K562 (cell line): ENCODE results near the gene ZNF460. TPM values are rescaled to one million over a fixed set of nuclear protein-coding genes. Genes with fewer than 3 reads are reported as not detected.

Experiments
- ATF4 ChIP-seq: fragments of 450-650 bp; formaldehyde crosslinking; IDR thresholded peaks from 2 replicates; pipeline ENCODE4 v1.4.0; 2022; ENCODE audit warnings: mild to moderate bottlenecking, moderate library complexity
- ATF6 ChIP-seq: sonication (generic); formaldehyde crosslinking; IDR thresholded peaks from 2 replicates; pipeline ENCODE4 v1.4.0; 2020; ENCODE audit warnings: mild to moderate bottlenecking, missing genetic modification reagents
- BRCA1 ChIP-seq, 2 experiments: fragments of 450-650 bp in 1 of 2; sonication (generic) in 1 of 2; formaldehyde crosslinking in 1 of 2; IDR thresholded peaks; 2 replicates each; pipeline versions ENCODE4 v1.5.0 to v1.6.1; 2017 to 2020; ENCODE audit warnings: mild to moderate bottlenecking in 1 of 2, missing genetic modification reagents in 1 of 2
- CBX1 ChIP-seq: sonication (generic); IDR thresholded peaks from 2 replicates; pipeline ENCODE4 v1.6.1; 2016; ENCODE audit warnings: antibody characterized with exemption, low read depth, mild to moderate bottlenecking
- CEBPZ ChIP-seq: fragments of 150-350 bp; IDR thresholded peaks from 2 replicates; pipeline ENCODE4 v1.6.1; 2014; ENCODE audit warnings: low read depth, mild to moderate bottlenecking, low read length, borderline replicate concordance
- EHMT2 ChIP-seq: fragments of 450-650 bp; IDR thresholded peaks from 2 replicates; pipeline ENCODE4 v1.6.1; 2018; ENCODE audit warnings: antibody characterized with exemption
- FOXJ2 ChIP-seq: fragments of 200-800 bp; sonication (Bioruptor generic); IDR thresholded peaks from 2 replicates; pipeline ENCODE4 v1.6.1; 2016; ENCODE audit warnings: missing genetic modification characterization, missing compliant biosample characterization
- HMG20A ChIP-seq: fragments of 450-650 bp; formaldehyde crosslinking; conservative IDR thresholded peaks from 2 replicates; pipeline ENCODE4 v1.4.0; 2020; ENCODE audit warnings: mild to moderate bottlenecking, mixed read lengths
- KDM5B ChIP-seq: fragments of 200-600 bp; sonication (generic); IDR thresholded peaks from 2 replicates; pipeline ENCODE4 v1.6.1; 2012; ENCODE audit warnings: low read depth, mild to moderate bottlenecking, moderate library complexity, low read length, control low read depth, inconsistent platforms; ENCODE audit not compliant: insufficient replicate concordance
- NR2C1 ChIP-seq, 2 experiments: fragments of 450-650 bp; IDR thresholded peaks; 2 replicates each; pipeline ENCODE4 v1.6.1; 2017; ENCODE audit warnings: mild to moderate bottlenecking in 2 of 2, antibody characterized with exemption in 1 of 2, inconsistent platforms in 1 of 2, missing compliant biosample characterization in 1 of 2, missing genetic modification characterization in 1 of 2
- PHF20 ChIP-seq: fragments of 450-650 bp; IDR thresholded peaks from 2 replicates; pipeline ENCODE4 v1.6.1; 2018; ENCODE audit not compliant: partially characterized antibody
- PML ChIP-seq: IDR thresholded peaks from 2 replicates; pipeline ENCODE4 v1.6.1; 2012; ENCODE audit warnings: low read length, inconsistent platforms
- POLR2AphosphoS2 ChIP-seq: IDR thresholded peaks from 2 replicates; pipeline ENCODE4 v1.6.1; 2012; ENCODE audit warnings: low read length, improper control_type of control experiment
- POLR2B ChIP-seq: fragments of 450-650 bp; IDR thresholded peaks from 2 replicates; pipeline ENCODE4 v1.6.1; 2018; ENCODE audit warnings: low read depth; ENCODE audit not compliant: partially characterized antibody
- RHOXF2B ChIP-seq: fragments of 250-450 bp; sonication (Bioruptor Pico); conservative IDR thresholded peaks from 2 replicates; pipeline ENCODE4 v1.5.1; 2021
- TCF15 ChIP-seq: fragments of 250-450 bp; sonication (Bioruptor Pico); IDR thresholded peaks from 2 replicates; pipeline ENCODE4 v1.8.0; 2022; ENCODE audit warnings: moderate library complexity, mild to moderate bottlenecking, inconsistent platforms
- ZBTB34 ChIP-seq: fragments of 250-450 bp; sonication (Bioruptor Pico); IDR thresholded peaks from 2 replicates; pipeline ENCODE4 v1.8.0; 2021; ENCODE audit warnings: mild to moderate bottlenecking, moderate library complexity
- ZNF766 ChIP-seq: fragments of 200-800 bp; sonication (Bioruptor generic); conservative IDR thresholded peaks from 2 replicates; pipeline ENCODE4 v1.6.1; 2016; ENCODE audit warnings: missing genetic modification characterization, missing compliant biosample characterization
- polyA plus RNA-seq, 8 experiments: library from polyadenylated mRNA; depleted of rRNA in 4 of 8; stranded (reverse) in 5 of 8; unstranded in 3 of 8; fragments of >200 nt; fragmentation: Nextera tagmentation in 2 of 8; fragmentation: Illumina TruSeq in 1 of 8; extraction: Ambion mirVana in 2 of 8; extraction: Trizol in 1 of 8; gene quantifications; 2 replicates each; pipeline versions ENCODE4 v1.2.1 to v1.2.3, GENCODE V29; 2011 to 2014; ENCODE audit warnings: inconsistent platforms in 1 of 8, missing spikeins in 1 of 8
- total RNA-seq, 7 experiments: library from RNA; depleted of rRNA in 6 of 7; stranded (reverse); fragments of >200 nt in 6 of 7; fragmentation: Illumina TruSeq in 2 of 7; extraction: Trizol in 2 of 7; gene quantifications; 2 replicates each; pipeline versions ENCODE4 v1.2.1 to v1.2.3, GENCODE V29; 2011 to 2021; ENCODE audit warnings: low replicate concordance in 1 of 7

The ZNF460 gene
- total and polyA plus RNA-seq, 9 of the 15 experiments (the other 6 are each of a cell fraction or from before 2014, with no cell fraction given): 0.45 to 36.2 (median 16.6) TPM

GRCh38 chr19:57279418-57280164, 694 bp upstream of the ZNF460 start (continued):
- no peak for TF ChIP-seq HMG20A (CRISPR knock-in tag)
- peak; percentile 60 for TF ChIP-seq PHF20
- no peak for TF ChIP-seq BRCA1 (IDR thresholded peaks at IDR 0.05)
- TF ChIP-seq BRCA1 (CRISPR knock-in tag; IDR thresholded peaks at IDR 0.05): no peak
- 0 out of 2 replicates have a peak, but pooled peaks have one; percentile 16 for TF ChIP-seq CEBPZ
- peak; percentile 8; the same call in 1 of the 2 replicates for TF ChIP-seq ZBTB34 (CRISPR knock-in tag)
- no peak for TF ChIP-seq TCF15 (CRISPR knock-in tag)
- 0 out of 2 replicates have a peak, but pooled peaks have one; percentile 34 for TF ChIP-seq RHOXF2B (CRISPR knock-in tag)
- TF ChIP-seq EHMT2: peak; percentile 67; the same call in 1 of the 2 replicates
- peak; percentile 86; the same call in 1 of the 2 replicates for TF ChIP-seq ATF6 (CRISPR knock-in tag)
- TF ChIP-seq POLR2B: peak; percentile 91
- peak; percentile 58 for TF ChIP-seq ZNF766
- peak; percentile 61; the same call in 1 of the 2 replicates for TF ChIP-seq PML
- no peak for TF ChIP-seq POLR2AphosphoS2
- TF ChIP-seq ATF4 (CRISPR knock-in tag): peak; percentile 97
- TF ChIP-seq NR2C1 (IDR thresholded peaks at IDR 0.05): no peak
- TF ChIP-seq NR2C1 (tag; IDR thresholded peaks at IDR 0.05): 0 out of 2 replicates have a peak, but pooled peaks have one; percentile 21
- peak; percentile 37; the same call in 1 of the 2 replicates for TF ChIP-seq CBX1
- TF ChIP-seq KDM5B: peak; percentile 64
- 0 out of 2 replicates have a peak, but pooled peaks have one; percentile 49 for TF ChIP-seq FOXJ2 (tag)
